ENCODE measurements around the gene TBL1Y.

GRCh38 chrY:6929237-6929636 is 18.7 kb downstream of the TBL1Y start:
- no peak for TF ChIP-seq GATA2 (IDR thresholded peaks at IDR 0.05; ENCODE audit: low read depth, low read length)
- no peak for TF ChIP-seq GATA3 (IDR thresholded peaks at IDR 0.05; ENCODE audit: low read depth, low read length)
